Measurements from ENCODE around the gene LARP1.

The LARP1 gene

GRCh38 chr5:154858297-154858971, 103.3 kb downstream of the LARP1 start, which contains the start of gene CNOT8:
TSS of gene CNOT8 (plus strand) at chr5:154858627. CDS start at chr5:154863279, 4,652 bp downstream.
- DNase-seq (ENCODE audit: low read depth in 2 of 2) = peak; percentile 96 to 98

GRCh38 chr5:154858972-154859871, 104.0 kb downstream of the LARP1 start:
- no peak for DNase-seq (ENCODE audit: low read depth in 2 of 2)

DNA sequence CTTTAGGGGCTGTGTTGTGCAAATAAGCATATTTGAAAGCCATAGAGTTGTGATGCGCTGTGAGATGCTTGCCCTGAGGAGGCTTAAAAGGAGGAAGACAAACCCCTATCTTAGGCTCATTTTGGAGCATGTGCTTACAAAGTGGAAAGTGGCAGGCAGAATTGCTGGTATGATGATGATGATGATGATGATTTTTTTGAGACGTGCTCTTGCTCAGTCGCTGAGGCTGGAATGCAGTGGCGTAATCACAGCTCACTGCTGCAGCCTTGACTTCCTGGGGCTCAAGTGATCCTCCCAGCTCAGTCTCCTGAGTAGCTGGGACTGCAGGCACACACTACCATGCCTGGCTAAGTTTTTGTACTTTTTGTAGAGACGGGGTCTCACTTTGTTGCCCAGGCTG, 104.9 kb downstream of the LARP1 start:
- DNase-seq (ENCODE audit: low read depth in 2 of 2) = no peak

DNA sequence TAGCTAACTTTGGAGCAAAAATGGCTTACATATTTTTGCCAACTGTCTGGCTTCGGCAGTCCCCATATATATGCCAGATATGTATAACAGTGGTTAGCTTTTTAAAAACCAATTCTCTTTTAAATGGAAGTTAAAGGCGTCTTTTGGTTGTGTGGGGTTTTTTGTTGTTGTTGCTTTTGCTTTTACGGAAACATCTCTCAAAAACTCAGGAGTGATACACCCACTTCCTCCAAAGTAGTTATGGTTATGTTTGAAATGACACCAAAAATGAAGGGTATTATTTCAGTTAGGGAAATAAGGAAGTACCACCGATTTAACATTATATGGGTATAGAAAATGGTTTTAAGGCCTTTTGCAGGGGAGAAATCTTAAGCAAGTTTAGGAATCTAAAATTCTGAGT, 105.6 kb downstream of the LARP1 start:
- no peak for DNase-seq (ENCODE audit: low read depth in 2 of 2)

- no peak for DNase-seq (ENCODE audit: low read depth in 2 of 2)
These were observed 106.8 kb downstream of the LARP1 start for GRCh38 chr5:154861946-154862345.

- no peak for DNase-seq (ENCODE audit: low read depth in 2 of 2)
These were observed 107.6 kb downstream of the LARP1 start for GRCh38 chr5:154862766-154863165.

DNA sequence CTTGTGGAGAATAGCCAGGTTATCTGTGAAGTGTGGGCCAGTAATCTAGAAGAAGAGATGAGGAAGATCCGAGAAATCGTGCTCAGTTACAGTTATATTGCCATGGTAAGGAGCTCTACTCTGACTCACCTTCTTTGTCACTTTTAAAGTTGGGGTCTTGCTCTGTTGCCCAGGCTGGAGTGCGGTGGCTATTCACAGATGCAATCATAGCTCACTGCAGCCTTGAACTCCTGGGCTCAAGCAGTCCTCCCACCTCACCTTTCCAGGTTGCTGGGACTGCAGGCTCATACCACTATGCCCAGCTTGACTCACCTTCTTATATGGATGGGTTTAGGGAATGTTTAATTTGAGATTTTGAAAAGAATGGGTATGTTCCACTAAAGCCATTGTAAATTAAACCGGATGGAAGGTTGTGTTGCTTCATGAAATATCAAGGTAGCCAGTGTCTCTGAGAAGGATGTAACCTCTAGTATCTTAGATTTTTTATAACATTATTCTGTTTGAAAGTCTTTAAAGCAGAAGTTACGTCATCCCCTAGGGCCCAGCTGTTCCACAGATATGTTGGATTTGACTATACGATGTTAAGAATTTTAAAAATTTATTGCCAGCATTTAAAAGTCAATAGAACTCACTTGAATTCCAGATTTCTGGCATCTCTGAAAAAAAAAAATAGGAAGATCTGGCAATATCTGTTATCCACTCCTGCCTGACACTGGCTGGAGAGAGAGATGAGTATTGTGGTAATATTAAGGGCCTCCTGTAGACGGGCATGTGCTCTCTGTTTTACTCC, 108.3 kb downstream of the LARP1 start:
- no peak for DNase-seq (ENCODE audit: low read depth in 2 of 2)

GRCh38 chr5:154865466-154866184, 110.4 kb downstream of the LARP1 start:
- no peak for DNase-seq (ENCODE audit: low read depth in 2 of 2)

DNA sequence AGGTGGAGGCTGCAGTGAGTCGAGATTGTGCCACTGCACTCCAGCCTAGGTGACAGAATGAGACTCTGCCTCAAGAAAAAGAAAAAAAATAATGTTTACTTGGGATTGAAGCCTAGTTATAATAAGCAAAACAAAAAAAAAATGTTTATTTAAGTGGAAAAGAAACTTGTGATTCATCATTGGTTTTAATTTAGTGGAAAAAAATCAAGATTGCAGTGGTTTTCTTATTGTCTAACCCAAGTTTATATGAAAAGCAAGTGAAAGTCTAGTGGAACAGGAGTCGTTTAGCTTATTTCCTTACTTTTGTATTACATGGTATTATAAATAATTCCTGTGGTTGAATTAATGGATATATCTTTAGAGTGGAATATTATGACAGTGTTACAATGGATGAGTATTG, 111.7 kb downstream of the LARP1 start:
- DNase-seq (ENCODE audit: low read depth in 2 of 2) = no peak
